Measurements from ENCODE around the gene FGL2.

DNA sequence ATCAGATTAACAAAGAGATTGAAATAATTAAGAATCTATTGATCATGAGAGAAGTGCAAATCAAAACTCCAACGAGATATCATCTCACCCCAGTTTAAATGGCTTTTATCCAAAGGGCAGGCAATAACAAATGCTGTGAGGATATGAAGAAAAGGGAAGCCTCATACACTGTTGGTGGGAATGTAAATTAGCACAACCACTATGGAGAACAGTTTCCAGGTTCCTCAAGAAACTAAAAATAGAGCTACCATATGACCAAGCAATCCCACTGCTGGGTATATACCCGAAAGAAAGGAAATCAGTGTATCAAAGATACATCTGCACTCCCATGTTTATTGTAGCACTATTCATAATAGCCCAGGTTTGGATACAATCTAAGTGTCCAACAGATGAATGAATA lies 13.8 kb downstream of the FGL2 start:
- TF ChIP-seq EZH2 (IDR thresholded peaks at IDR 0.05; ENCODE audit: low read depth, unreplicated experiment): no peak
- TF ChIP-seq, protein P1, sequence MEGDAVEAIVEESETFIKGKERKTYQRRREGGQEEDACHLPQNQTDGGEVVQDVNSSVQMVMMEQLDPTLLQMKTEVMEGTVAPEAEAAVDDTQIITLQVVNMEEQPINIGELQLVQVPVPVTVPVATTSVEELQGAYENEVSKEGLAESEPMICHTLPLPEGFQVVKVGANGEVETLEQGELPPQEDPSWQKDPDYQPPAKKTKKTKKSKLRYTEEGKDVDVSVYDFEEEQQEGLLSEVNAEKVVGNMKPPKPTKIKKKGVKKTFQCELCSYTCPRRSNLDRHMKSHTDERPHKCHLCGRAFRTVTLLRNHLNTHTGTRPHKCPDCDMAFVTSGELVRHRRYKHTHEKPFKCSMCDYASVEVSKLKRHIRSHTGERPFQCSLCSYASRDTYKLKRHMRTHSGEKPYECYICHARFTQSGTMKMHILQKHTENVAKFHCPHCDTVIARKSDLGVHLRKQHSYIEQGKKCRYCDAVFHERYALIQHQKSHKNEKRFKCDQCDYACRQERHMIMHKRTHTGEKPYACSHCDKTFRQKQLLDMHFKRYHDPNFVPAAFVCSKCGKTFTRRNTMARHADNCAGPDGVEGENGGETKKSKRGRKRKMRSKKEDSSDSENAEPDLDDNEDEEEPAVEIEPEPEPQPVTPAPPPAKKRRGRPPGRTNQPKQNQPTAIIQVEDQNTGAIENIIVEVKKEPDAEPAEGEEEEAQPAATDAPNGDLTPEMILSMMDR (conservative IDR thresholded peaks at IDR 0.05; ENCODE audit: low read depth in 2 of 2): no peak
- TF ChIP-seq POLR2AphosphoS5 (IDR thresholded peaks at IDR 0.05; ENCODE audit: low read depth): no peak
- TF ChIP-seq, protein P2, sequence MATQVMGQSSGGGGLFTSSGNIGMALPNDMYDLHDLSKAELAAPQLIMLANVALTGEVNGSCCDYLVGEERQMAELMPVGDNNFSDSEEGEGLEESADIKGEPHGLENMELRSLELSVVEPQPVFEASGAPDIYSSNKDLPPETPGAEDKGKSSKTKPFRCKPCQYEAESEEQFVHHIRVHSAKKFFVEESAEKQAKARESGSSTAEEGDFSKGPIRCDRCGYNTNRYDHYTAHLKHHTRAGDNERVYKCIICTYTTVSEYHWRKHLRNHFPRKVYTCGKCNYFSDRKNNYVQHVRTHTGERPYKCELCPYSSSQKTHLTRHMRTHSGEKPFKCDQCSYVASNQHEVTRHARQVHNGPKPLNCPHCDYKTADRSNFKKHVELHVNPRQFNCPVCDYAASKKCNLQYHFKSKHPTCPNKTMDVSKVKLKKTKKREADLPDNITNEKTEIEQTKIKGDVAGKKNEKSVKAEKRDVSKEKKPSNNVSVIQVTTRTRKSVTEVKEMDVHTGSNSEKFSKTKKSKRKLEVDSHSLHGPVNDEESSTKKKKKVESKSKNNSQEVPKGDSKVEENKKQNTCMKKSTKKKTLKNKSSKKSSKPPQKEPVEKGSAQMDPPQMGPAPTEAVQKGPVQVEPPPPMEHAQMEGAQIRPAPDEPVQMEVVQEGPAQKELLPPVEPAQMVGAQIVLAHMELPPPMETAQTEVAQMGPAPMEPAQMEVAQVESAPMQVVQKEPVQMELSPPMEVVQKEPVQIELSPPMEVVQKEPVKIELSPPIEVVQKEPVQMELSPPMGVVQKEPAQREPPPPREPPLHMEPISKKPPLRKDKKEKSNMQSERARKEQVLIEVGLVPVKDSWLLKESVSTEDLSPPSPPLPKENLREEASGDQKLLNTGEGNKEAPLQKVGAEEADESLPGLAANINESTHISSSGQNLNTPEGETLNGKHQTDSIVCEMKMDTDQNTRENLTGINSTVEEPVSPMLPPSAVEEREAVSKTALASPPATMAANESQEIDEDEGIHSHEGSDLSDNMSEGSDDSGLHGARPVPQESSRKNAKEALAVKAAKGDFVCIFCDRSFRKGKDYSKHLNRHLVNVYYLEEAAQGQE (IDR thresholded peaks at IDR 0.05; ENCODE audit: unreplicated experiment): no peak
- no peak for TF ChIP-seq NANOG (IDR thresholded peaks at IDR 0.05; ENCODE audit: borderline replicate concordance)
- TF ChIP-seq JUNB (IDR thresholded peaks at IDR 0.05; ENCODE audit: unreplicated experiment): no peak
- TF ChIP-seq EZH2phosphoT487 (IDR thresholded peaks at IDR 0.05; ENCODE audit: unreplicated experiment): no peak
- TF ChIP-seq ZNF114 (CRISPR knock-in tag; IDR thresholded peaks at IDR 0.05): no peak

Measured in GM23338 (cell line).